GM12878 (cell line): ENCODE measurements around the gene HACE1. TPM values are rescaled to one million over a fixed set of nuclear protein-coding genes. Genes with fewer than 3 reads are reported as not detected.
A peak's percentile ranks its signal among the peaks of the same experiment; 100 is the strongest.

Experiments used
- BCL11A ChIP-seq: IDR thresholded peaks from 2 replicates; pipeline ENCODE4 v1.6.1; 2011; ENCODE audit warnings: low read depth, low read length
- NBN ChIP-seq: fragments of 450-650 bp; IDR thresholded peaks from 2 replicates; pipeline ENCODE4 v1.6.1; 2016
- NRF1 ChIP-seq: conservative IDR thresholded peaks from 2 replicates; pipeline ENCODE4 v1.6.1; 2011; ENCODE audit warnings: mild to moderate bottlenecking, low read depth, low read length, improper control_type of control experiment
- SIN3A ChIP-seq: IDR thresholded peaks from 2 replicates; pipeline ENCODE4 v1.6.1; 2012; ENCODE audit warnings: low read depth, low read length, improper control_type of control experiment
- SREBF2 ChIP-seq: IDR thresholded peaks from 2 replicates; pipeline ENCODE4 v1.6.1; 2012; ENCODE audit warnings: mild to moderate bottlenecking, low read length
- ZNF217 ChIP-seq: fragments of 450-650 bp; IDR thresholded peaks from 2 replicates; pipeline ENCODE4 v1.6.1; 2017; ENCODE audit warnings: antibody characterized with exemption, mild to moderate bottlenecking
- polyA plus RNA-seq, 11 experiments: library from polyadenylated mRNA; depleted of rRNA in 4 of 11; unstranded in 6 of 11; stranded (reverse) in 5 of 11; fragments of >200 nt; fragmentation: Nextera tagmentation in 4 of 11; fragmentation: Illumina TruSeq in 1 of 11; extraction: Ambion mirVana in 4 of 11; extraction: Trizol in 1 of 11; gene quantifications; 1 replicate in 1 of 11; 2 replicates in 10 of 11; pipeline versions ENCODE4 v1.2.1 to v1.2.3, GENCODE V29; 2011 to 2016; ENCODE audit warnings: inconsistent platforms in 2 of 11, missing spikeins in 2 of 11, low read depth in 1 of 11
- total RNA-seq, 4 experiments: library from RNA; depleted of rRNA in 3 of 4; stranded (reverse); fragments of >200 nt in 3 of 4; fragmentation: Illumina TruSeq in 1 of 4; extraction: Trizol in 1 of 4; gene quantifications; 2 replicates each; pipeline versions ENCODE4 v1.2.1 to v1.2.3, GENCODE V29; 2013 to 2021
- TF ChIP-seq, protein P1 (sequence below): fragments of 150-350 bp; IDR thresholded peaks from 2 replicates; pipeline ENCODE4 v1.6.1; 2016; ENCODE audit warnings: low read depth, low read length
- TF ChIP-seq, protein P2 (sequence below): IDR thresholded peaks from 2 replicates; pipeline ENCODE4 v1.6.1; 2011; ENCODE audit warnings: mild to moderate bottlenecking, low read depth, low read length, moderate library complexity; ENCODE audit not compliant: insufficient replicate concordance
- TF ChIP-seq, protein P3 (sequence below): fragments of 450-650 bp; IDR thresholded peaks from 2 replicates; pipeline ENCODE4 v1.6.1; 2016; ENCODE audit warnings: mild to moderate bottlenecking, moderate library complexity, borderline replicate concordance

Gene HACE1
- total and polyA plus RNA-seq, 10 of the 15 experiments (the other 5 are each of a cell fraction or from before 2014, with no cell fraction given): 1.6 to 16.9 (median 5.6) TPM

DNA sequence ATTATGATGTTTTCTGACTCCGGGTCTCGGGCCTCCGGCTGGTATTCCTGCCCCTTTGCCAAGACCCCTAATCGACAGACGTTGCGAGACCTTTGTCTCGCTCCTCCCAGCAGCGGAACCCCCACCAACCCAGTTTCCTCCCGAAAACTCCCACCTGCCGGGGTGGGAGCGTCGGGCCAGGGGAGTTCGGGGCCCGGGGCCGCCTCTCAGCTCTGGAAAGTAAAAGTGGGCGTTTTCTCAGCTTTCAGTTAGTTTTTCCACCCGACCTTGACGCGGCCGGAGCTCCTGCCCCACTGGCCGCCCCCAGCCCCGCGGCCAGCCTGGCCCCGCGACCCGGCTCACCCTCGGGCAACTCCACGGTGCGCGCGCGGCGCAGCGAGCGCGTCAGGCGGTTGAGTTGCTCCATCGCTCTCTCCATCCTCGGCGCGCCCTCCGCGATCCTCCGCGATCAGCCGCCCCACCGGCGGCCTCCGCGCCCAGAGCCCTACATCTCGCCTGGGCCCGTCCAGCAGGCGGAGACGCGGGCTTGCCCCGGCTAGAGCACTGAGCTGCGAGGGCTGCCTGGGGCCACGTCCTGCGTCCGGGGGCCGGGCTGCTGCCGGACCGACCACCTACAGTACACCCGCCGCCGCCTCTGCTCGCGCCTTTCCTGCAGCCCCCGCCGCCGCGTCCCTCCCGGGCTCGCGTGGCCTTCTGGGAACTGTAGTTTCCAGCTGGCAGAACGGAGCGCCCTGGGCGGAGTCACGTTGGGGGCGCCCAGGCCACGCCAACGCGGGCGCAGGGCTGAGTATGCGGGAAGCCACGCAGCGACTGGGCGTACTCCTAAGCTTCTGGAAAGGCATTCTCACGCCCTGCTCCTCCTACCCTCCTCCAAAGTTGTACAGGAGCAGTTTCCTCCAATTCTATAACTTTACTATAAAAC lies at the start of gene HACE1 (continued):
- TF ChIP-seq NBN (peak; percentile 22; the same call in 1 of the 2 replicates), SREBF2 (no peak), SIN3A (no peak), BCL11A (no peak), NRF1 (0 out of 2 replicates have a peak, but pooled peaks have one; percentile 14), ZNF217 (peak; percentile 44; the same call in 1 of the 2 replicates)
- TF ChIP-seq, protein P1, sequence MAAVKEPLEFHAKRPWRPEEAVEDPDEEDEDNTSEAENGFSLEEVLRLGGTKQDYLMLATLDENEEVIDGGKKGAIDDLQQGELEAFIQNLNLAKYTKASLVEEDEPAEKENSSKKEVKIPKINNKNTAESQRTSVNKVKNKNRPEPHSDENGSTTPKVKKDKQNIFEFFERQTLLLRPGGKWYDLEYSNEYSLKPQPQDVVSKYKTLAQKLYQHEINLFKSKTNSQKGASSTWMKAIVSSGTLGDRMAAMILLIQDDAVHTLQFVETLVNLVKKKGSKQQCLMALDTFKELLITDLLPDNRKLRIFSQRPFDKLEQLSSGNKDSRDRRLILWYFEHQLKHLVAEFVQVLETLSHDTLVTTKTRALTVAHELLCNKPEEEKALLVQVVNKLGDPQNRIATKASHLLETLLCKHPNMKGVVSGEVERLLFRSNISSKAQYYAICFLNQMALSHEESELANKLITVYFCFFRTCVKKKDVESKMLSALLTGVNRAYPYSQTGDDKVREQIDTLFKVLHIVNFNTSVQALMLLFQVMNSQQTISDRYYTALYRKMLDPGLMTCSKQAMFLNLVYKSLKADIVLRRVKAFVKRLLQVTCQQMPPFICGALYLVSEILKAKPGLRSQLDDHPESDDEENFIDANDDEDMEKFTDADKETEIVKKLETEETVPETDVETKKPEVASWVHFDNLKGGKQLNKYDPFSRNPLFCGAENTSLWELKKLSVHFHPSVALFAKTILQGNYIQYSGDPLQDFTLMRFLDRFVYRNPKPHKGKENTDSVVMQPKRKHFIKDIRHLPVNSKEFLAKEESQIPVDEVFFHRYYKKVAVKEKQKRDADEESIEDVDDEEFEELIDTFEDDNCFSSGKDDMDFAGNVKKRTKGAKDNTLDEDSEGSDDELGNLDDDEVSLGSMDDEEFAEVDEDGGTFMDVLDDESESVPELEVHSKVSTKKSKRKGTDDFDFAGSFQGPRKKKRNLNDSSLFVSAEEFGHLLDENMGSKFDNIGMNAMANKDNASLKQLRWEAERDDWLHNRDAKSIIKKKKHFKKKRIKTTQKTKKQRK: no peak
- TF ChIP-seq, protein P2, sequence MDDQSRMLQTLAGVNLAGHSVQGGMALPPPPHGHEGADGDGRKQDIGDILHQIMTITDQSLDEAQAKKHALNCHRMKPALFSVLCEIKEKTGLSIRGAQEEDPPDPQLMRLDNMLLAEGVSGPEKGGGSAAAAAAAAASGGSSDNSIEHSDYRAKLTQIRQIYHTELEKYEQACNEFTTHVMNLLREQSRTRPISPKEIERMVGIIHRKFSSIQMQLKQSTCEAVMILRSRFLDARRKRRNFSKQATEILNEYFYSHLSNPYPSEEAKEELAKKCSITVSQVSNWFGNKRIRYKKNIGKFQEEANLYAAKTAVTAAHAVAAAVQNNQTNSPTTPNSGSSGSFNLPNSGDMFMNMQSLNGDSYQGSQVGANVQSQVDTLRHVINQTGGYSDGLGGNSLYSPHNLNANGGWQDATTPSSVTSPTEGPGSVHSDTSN: no peak
- TF ChIP-seq, protein P3, sequence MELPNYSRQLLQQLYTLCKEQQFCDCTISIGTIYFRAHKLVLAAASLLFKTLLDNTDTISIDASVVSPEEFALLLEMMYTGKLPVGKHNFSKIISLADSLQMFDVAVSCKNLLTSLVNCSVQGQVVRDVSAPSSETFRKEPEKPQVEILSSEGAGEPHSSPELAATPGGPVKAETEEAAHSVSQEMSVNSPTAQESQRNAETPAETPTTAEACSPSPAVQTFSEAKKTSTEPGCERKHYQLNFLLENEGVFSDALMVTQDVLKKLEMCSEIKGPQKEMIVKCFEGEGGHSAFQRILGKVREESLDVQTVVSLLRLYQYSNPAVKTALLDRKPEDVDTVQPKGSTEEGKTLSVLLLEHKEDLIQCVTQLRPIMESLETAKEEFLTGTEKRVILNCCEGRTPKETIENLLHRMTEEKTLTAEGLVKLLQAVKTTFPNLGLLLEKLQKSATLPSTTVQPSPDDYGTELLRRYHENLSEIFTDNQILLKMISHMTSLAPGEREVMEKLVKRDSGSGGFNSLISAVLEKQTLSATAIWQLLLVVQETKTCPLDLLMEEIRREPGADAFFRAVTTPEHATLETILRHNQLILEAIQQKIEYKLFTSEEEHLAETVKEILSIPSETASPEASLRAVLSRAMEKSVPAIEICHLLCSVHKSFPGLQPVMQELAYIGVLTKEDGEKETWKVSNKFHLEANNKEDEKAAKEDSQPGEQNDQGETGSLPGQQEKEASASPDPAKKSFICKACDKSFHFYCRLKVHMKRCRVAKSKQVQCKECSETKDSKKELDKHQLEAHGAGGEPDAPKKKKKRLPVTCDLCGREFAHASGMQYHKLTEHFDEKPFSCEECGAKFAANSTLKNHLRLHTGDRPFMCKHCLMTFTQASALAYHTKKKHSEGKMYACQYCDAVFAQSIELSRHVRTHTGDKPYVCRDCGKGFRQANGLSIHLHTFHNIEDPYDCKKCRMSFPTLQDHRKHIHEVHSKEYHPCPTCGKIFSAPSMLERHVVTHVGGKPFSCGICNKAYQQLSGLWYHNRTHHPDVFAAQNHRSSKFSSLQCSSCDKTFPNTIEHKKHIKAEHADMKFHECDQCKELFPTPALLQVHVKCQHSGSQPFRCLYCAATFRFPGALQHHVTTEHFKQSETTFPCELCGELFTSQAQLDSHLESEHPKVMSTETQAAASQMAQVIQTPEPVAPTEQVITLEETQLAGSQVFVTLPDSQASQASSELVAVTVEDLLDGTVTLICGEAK: no peak; the same call in 1 of the 2 replicates
